ENCODE data around the gene DHX35. TPM values are rescaled to one million over a fixed set of nuclear protein-coding genes. Genes with fewer than 3 reads are reported as not detected.

DHX35 gene
- total RNA-seq, 1 experiment from 2014 or later, result 12.1 TPM

- POLR2A ChIA-PET (ENCODE audit: unreplicated experiment), result interaction anchor here (0.5 kb wide), 1 partner anchor 425 kb away, joined by 4 read pairs; no protein-coding TSS in a partner anchor
- DNase-seq, result no peak
- Histone ChIP-seq H2AFZ (no peak overlapping the region), H3K4me2 (no peak overlapping the region), H3K27ac (no peak overlapping the region), H3K9me2 (ENCODE audit: insufficient read depth) (no peaks in the 10 kb centered on the region), H3K36me3 (ENCODE audit: low read depth) (0 out of 2 replicates have a peak, but pooled peaks cover 6% of the 10 kb centered on the region), H3K4me3 (no peak overlapping the region), H3F3A (ENCODE audit: insufficient read depth, low read depth) (peaks cover 1% of the 10 kb centered on the region; the same call in 1 of the 2 replicates), H3K9me3 (ENCODE audit: insufficient read depth, low read depth) (no peaks in the 10 kb centered on the region), H3K27me3 (ENCODE audit: insufficient read depth, low read depth) (no peaks in the 10 kb centered on the region), H4K20me1 (ENCODE audit: insufficient read depth) (peaks cover 7% of the 10 kb centered on the region; the same call in 1 of the 2 replicates), H3K4me1 (replicated peaks; ENCODE audit: insufficient read depth) (peaks cover 17% of the 10 kb centered on the region), H3K79me2 (ENCODE audit: low read depth) (peaks cover 8% of the 10 kb centered on the region; the same call in 1 of the 2 replicates)
- no TSS peak for BruUV-seq (replicated peaks)
- CTCF ChIA-PET, result no interaction called here
- intact Hi-C loops (cut with micrococcal nuclease; ENCODE audit: unreplicated experiment), result no loop called here
- no peak for TF ChIP-seq EZH2 (IDR thresholded peaks at IDR 0.05; ENCODE audit: low read depth)
- no peak for TF ChIP-seq CTCF (conservative IDR thresholded peaks at IDR 0.05)
These were observed 17.3 kb downstream of the DHX35 start for GRCh38 chr20:38979434-38979833.

GRCh38 chr20:38979842-38980241, 17.7 kb downstream of the DHX35 start:
- Histone ChIP-seq H3K4me3 (no peak overlapping the region), H3F3A (ENCODE audit: insufficient read depth, low read depth) (peaks cover 5% of the 10 kb centered on the region), H3K27ac (no peak overlapping the region), H3K9me3 (ENCODE audit: insufficient read depth, low read depth) (no peaks in the 10 kb centered on the region), H3K36me3 (ENCODE audit: low read depth) (0 out of 2 replicates have a peak, but pooled peaks cover 6% of the 10 kb centered on the region), H3K4me1 (replicated peaks; ENCODE audit: insufficient read depth) (peaks cover 21% of the 10 kb centered on the region), H3K79me2 (ENCODE audit: low read depth) (peaks cover 8% of the 10 kb centered on the region; the same call in 1 of the 2 replicates), H4K20me1 (ENCODE audit: insufficient read depth) (peaks cover 7% of the 10 kb centered on the region; the same call in 1 of the 2 replicates), H3K4me2 (no peak overlapping the region), H2AFZ (no peak overlapping the region), H3K9me2 (ENCODE audit: insufficient read depth) (no peaks in the 10 kb centered on the region), H3K27me3 (ENCODE audit: insufficient read depth, low read depth) (no peaks in the 10 kb centered on the region)
- TF ChIP-seq EZH2 (IDR thresholded peaks at IDR 0.05; ENCODE audit: low read depth), result no peak
- no peak for TF ChIP-seq CTCF (conservative IDR thresholded peaks at IDR 0.05)
- ChIA-PET CTCF (no interaction called here), POLR2A (ENCODE audit: unreplicated experiment) (interaction anchor here (0.5 kb wide), 1 partner anchor 426 kb away, joined by 4 read pairs; no protein-coding TSS in a partner anchor)
- no TSS peak for BruUV-seq (replicated peaks)
- intact Hi-C loops (cut with micrococcal nuclease; ENCODE audit: unreplicated experiment), result no loop called here
- DNase-seq, result no peak

- peaks cover 28% of the 10 kb centered on the region for H3F3A ChIP-seq (ENCODE audit: insufficient read depth, low read depth)
- H3K79me2 ChIP-seq (ENCODE audit: low read depth), result peaks cover 16% of the 10 kb centered on the region; the same call in 1 of the 2 replicates
- peak in 1 of 2 experiments; percentile 75 for DNase-seq
- no peak overlapping the region for H3K4me3 ChIP-seq
- TF ChIP-seq CTCF (conservative IDR thresholded peaks at IDR 0.05), result no peak
- no peak for TF ChIP-seq EZH2 (IDR thresholded peaks at IDR 0.05; ENCODE audit: low read depth)
- peaks cover 44% of the 10 kb centered on the region for H3K4me1 ChIP-seq (replicated peaks; ENCODE audit: insufficient read depth)
- H3K36me3 ChIP-seq (ENCODE audit: low read depth), result 0 out of 2 replicates have a peak, but pooled peaks cover 6% of the 10 kb centered on the region
- CTCF ChIA-PET, result interaction anchor here (0.7 kb wide), 1 partner anchor 204 kb away, joined by 7 read pairs; no protein-coding TSS in a partner anchor
- intact Hi-C loops (cut with micrococcal nuclease; ENCODE audit: unreplicated experiment), result no loop called here
- peak overlapping the region; percentile 60 for H3K27ac ChIP-seq
- no peak overlapping the region for H2AFZ ChIP-seq
- no peaks in the 10 kb centered on the region for H3K27me3 ChIP-seq (ENCODE audit: insufficient read depth, low read depth)
- H3K4me2 ChIP-seq, result 0 out of 2 replicates have a peak overlapping the region, but pooled peaks have one; percentile 26
- H3K9me3 ChIP-seq (ENCODE audit: insufficient read depth, low read depth), result no peaks in the 10 kb centered on the region
- POLR2A ChIA-PET (ENCODE audit: unreplicated experiment), result no interaction called here
- no peaks in the 10 kb centered on the region for H4K20me1 ChIP-seq (ENCODE audit: insufficient read depth)
- H3K9me2 ChIP-seq (ENCODE audit: insufficient read depth), result no peaks in the 10 kb centered on the region
- no TSS peak for BruUV-seq (replicated peaks)
These were observed 20.1 kb downstream of the DHX35 start for GRCh38 chr20:38982291-38982690.
